ENCODE data around the gene GPR155. TPM values are rescaled to one million over a fixed set of nuclear protein-coding genes. Genes with fewer than 3 reads are reported as not detected.

The GPR155 gene
- total RNA-seq, 1 donor from 2014 or later: 0.74 TPM

GRCh38 chr2:174499371-174499770, 12.5 kb upstream of the GPR155 start:
- TF ChIP-seq CTCF (IDR thresholded peaks at IDR 0.05; ENCODE audit: unreplicated experiment): no peak
- no peak overlapping the region for H3K4me3 Mint-ChIP-seq (ENCODE audit: low read depth)
- H3K4me1 Mint-ChIP-seq (ENCODE audit: low read depth): peaks cover 9% of the 10 kb centered on the region
- H3K27me3 Mint-ChIP-seq: peaks cover 14% of the 10 kb centered on the region
- no peak overlapping the region for H3K27ac Mint-ChIP-seq
- no peaks in the 10 kb centered on the region for H3K36me3 Mint-ChIP-seq (ENCODE audit: insufficient read depth)
- DNase-seq (ENCODE audit: low spot score, unreplicated experiment): no peak
- no peaks in the 10 kb centered on the region for H3K9me3 Mint-ChIP-seq (ENCODE audit: low read depth)

GRCh38 chr2:174495365-174496012, 8.7 kb upstream of the GPR155 start:
- H3K4me3 Mint-ChIP-seq (ENCODE audit: low read depth): no peak overlapping the region
- peaks cover 12% of the 10 kb centered on the region for H3K27me3 Mint-ChIP-seq
- no peak for TF ChIP-seq CTCF (IDR thresholded peaks at IDR 0.05; ENCODE audit: unreplicated experiment)
- H3K36me3 Mint-ChIP-seq (ENCODE audit: insufficient read depth): no peaks in the 10 kb centered on the region
- H3K9me3 Mint-ChIP-seq (ENCODE audit: low read depth): no peaks in the 10 kb centered on the region
- DNase-seq (ENCODE audit: low spot score, unreplicated experiment): no peak
- peaks cover 9% of the 10 kb centered on the region for H3K4me1 Mint-ChIP-seq (ENCODE audit: low read depth)
- no peak overlapping the region for H3K27ac Mint-ChIP-seq

- Mint-ChIP-seq H3K27ac (no peak overlapping the region), H3K27me3 (peaks cover 13% of the 10 kb centered on the region), H3K9me3 (ENCODE audit: low read depth) (peaks cover 3% of the 10 kb centered on the region), H3K4me1 (ENCODE audit: low read depth) (peaks cover 9% of the 10 kb centered on the region), H3K4me3 (ENCODE audit: low read depth) (no peak overlapping the region), H3K36me3 (ENCODE audit: insufficient read depth) (no peaks in the 10 kb centered on the region)
- no peak for TF ChIP-seq CTCF (IDR thresholded peaks at IDR 0.05; ENCODE audit: unreplicated experiment)
- no peak for DNase-seq (ENCODE audit: low spot score, unreplicated experiment)
Measured at GRCh38 chr2:174493549-174494331, 6.9 kb upstream of the GPR155 start.

- TF ChIP-seq CTCF (IDR thresholded peaks at IDR 0.05; ENCODE audit: unreplicated experiment): no peak
- DNase-seq (ENCODE audit: low spot score, unreplicated experiment): no peak
- H3K27me3 Mint-ChIP-seq: peaks cover 13% of the 10 kb centered on the region
- peaks cover 9% of the 10 kb centered on the region for H3K4me1 Mint-ChIP-seq (ENCODE audit: low read depth)
- H3K9me3 Mint-ChIP-seq (ENCODE audit: low read depth): peaks cover 3% of the 10 kb centered on the region
- no peaks in the 10 kb centered on the region for H3K36me3 Mint-ChIP-seq (ENCODE audit: insufficient read depth)
- H3K4me3 Mint-ChIP-seq (ENCODE audit: low read depth): no peak overlapping the region
- no peak overlapping the region for H3K27ac Mint-ChIP-seq
Measured at GRCh38 chr2:174492963-174493431, 6.2 kb upstream of the GPR155 start.

GRCh38 chr2:174491947-174492346, 5.1 kb upstream of the GPR155 start:
- H3K36me3 Mint-ChIP-seq (ENCODE audit: insufficient read depth): no peaks in the 10 kb centered on the region
- no peak overlapping the region for H3K4me3 Mint-ChIP-seq (ENCODE audit: low read depth)
- peaks cover 3% of the 10 kb centered on the region for H3K9me3 Mint-ChIP-seq (ENCODE audit: low read depth)
- DNase-seq (ENCODE audit: low spot score, unreplicated experiment): no peak
- H3K27me3 Mint-ChIP-seq: peaks cover 13% of the 10 kb centered on the region
- TF ChIP-seq CTCF (IDR thresholded peaks at IDR 0.05; ENCODE audit: unreplicated experiment): no peak
- H3K4me1 Mint-ChIP-seq (ENCODE audit: low read depth): peaks cover 9% of the 10 kb centered on the region
- no peak overlapping the region for H3K27ac Mint-ChIP-seq

All from progenitor cell of endocrine pancreas (in vitro differentiated cells).